ENCODE results near the gene ACOXL.

The ACOXL gene

GRCh38 chr2:111116011-111116746 lies 383.8 kb downstream of the ACOXL start:
- DNase-seq (ENCODE audit: low spot score), result no peak

DNA sequence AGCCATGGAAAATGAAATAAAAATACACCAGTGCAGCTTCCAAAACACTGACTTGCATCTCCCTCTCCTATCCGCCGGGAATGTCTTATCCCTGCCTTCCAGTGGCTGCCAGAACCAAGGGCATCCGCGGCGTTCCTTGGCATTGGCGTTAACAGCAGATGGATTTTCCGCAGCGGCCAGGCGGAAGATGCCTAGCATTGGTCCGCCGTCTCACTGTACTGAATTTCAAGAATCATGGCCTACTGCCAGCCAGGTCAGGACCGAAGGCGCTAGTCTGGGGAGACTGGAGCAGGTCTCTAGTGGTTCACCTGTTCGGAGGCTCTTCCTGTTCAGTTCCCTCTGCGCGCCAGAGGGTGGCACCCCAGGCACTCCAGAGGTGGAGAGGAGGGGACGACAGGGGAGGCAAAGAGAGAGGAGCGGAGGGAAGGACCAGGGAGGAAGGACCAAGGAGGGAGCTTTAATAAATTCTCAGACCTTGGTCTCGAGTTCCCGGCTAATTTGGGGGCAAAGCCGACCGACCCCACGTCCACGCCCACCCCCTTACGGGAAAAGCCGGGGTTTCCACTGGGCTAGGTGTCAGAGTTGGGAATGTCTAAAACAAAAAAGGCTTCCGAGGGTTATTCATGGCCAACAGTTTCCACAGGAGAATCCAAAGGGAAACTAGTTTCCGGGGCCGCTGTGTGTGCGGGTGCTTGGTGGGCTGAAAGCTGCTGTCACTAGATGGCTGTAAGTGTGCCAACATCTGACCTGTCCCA lies 384.6 kb downstream of the ACOXL start:
- peak; percentile 75 for DNase-seq (ENCODE audit: low spot score)

DNA sequence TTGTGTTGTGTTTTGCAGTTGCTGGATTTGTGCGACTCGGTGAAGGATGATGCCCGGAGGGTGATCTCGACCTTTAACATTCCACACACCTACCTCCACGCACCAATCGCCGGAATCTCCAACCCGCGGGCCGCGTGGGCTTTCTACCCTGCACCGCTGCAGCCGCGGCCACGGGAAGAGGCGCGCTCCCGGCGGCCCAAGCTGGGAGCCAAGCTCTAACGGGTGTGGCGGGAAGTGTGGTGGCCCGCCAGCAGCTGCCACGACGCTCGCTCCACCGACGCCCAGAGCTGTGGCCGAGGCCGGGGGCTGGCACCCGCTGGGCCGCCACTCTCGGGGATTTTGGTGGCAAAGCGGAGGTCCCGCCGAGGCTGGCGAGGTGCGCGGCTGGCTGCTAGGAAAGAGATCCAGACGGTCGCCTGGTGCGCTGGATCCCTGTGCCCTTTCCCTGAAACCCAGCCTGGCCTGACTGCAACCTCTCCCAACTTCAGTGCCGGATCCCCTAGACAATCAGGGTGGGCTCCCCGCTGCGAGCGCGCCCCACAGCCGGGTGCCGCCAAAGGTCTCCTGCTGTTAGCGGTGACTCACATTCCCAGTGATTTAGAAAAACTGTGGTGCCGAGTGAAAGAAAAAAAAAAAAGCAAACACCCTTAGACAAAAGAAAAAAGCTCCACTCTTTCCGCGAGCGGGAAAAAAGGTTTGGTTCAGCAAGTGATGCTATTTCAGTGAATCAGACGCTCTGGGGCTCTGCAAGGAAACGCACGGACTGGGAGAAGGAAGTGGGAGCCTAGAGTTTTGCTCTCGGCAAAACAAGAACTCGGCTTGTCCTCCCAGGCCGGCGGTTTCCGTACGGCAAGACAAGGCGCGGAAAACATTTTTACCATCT lies 385.5 kb downstream of the ACOXL start:
- peak; percentile 64 for DNase-seq (ENCODE audit: low spot score)

- no peak for DNase-seq (ENCODE audit: low spot score)
Measured at GRCh38 chr2:111118481-111118980, 386.2 kb downstream of the ACOXL start.

GRCh38 chr2:111118981-111119821 lies 386.8 kb downstream of the ACOXL start:
- no peak for DNase-seq (ENCODE audit: low spot score)

DNA sequence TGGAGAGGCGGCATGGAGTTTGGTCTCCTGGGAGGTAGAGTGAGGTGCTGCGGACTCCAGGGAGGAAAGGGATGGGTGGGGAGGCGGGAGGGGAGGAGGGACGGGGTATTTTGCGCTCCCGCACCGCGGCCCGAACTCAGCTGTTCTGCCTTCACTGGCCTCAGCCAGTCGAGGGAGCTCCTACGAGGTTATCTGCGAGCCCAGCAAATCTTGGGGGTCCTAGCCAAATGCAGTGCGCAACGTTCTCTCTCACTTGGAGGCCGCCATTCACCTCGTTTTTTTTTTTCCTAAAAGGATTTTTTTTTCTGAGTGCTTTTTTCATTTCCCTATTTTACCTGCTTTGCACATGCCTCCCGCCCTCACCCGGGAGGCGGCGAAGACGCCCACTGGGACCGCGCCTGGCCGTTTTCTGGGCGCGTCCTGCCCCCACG lies 387.5 kb downstream of the ACOXL start:
- DNase-seq (ENCODE audit: low spot score), result no peak

DNA sequence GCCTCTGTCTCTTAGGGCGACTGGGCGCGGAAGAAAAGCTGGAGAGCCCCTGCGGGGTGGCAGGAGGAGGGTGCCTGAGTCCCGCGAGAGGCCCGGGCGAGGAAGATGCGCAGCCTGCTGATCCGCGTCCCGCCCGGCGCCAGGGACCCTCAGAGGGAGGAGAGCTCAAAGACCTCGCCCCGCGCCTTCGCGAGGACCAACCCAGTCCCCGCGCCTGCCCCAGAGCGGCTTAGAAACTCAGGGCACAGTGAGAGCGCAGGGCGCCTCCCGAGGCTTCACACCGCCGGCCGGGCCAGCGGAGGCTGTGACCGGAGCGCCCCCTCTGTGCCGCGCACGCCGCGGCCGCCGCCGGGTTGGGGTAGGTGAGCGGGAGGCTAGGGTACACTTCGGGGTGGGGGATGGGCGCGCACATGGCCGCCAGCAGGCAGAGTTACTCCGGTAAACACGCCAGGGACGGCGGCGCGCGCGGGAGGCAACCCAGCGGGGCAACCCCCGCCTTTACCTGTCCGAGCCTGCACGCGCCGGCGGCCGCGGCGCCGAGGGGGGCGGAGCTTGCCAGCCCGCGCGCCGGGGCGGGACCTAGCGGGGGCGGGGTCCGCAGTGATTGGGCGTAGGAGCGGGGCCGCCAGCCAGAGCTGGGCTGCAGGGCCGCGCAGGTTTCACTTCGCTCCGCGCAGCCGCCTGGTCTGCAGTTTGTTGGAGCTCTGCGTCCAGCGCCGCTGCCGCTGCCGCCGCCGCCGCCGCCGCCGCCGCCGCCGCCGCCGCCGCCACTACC lies 388.1 kb downstream of the ACOXL start, which contains the start of gene BCL2L11:
Gene BCL2L11, plus strand, starts transcription at position 662 of the 775 bp plus-strand sequence. CDS start 2,832 bp downstream, outside the sequence.
- peak; percentile 92 for DNase-seq (ENCODE audit: low spot score)

DNA sequence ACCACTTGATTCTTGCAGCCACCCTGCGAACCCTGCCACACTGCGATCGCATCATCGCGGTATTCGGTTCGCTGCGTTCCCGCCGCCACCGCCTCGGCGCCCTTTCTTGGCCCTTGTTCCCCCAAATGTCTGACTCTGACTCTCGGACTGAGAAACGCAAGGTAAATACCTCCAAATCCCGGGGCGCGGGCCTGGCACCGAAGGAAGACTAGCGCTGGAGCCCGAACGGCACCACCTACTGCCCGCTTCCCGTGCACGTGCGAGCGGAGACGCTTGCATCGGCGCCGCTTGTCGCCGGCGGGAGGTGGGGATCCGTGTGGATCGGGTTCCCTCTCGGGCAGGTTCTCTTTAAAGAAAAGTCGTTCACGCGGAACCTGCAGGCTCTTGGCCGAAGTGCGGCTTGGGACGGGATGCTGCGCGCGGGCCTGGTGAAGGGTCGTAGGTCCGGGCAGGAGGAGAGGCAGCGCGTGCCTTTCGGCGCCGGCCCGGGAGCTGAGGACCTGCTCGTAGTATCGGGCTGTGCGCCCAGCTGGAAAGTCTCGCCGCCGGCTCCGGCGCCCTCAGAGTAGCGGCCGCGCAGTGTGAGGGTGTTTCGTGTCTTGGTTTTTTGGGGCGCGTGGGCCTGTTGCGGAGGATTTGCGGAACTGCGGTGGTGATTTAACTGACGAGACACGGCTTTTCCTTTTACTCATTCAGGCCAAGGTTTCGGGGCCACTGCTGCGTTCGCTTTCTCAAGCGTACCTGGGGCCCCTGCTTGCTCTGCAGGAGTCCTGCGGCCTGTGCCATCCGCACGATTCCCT lies 388.9 kb downstream of the ACOXL start:
- peak; percentile 44 for DNase-seq (ENCODE audit: low spot score)

DNA sequence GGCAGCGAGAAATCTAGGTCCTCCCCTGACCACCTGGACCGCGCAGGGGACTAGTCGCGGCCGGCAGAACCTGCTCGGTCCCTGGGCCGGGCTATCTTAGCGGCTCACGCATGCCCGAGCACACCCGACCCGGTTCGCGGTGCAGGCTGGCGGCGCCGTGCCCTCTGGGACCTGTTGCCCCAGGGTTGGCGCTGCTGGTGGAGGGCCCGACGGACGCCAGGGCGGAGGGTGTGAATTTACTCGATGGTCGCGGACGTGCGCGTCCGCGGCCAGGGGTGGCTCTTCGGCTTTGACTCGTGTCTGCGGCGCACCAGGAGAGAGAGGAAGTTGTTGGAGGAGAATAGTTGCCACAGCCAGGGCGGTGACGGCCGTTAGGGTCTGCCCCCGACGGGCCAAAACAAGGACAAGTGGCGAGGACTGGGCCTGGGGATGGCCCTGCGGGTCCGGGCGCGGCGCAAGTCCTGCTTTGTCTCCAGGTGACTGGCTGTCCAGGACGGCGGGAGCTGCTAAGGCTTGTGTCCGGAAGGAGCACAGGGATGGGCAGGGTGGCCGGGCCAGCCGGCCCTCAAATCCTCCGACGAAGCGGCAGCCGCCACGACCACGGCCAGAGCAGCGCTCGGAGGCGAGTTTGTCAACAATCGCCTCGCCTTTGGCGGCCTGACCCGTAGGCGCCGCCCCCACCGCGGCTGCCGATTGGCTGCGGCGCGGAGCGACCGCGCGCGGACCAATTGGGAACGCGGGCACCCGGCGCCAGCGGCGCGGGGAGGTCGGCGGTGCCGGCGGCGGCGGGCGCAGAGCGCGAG lies 389.7 kb downstream of the ACOXL start:
- peak; percentile 87 for DNase-seq (ENCODE audit: low spot score)

GRCh38 chr2:111122631-111123421 lies 390.5 kb downstream of the ACOXL start:
- peak; percentile 87 for DNase-seq (ENCODE audit: low spot score)

GRCh38 chr2:111123751-111124150 lies 391.4 kb downstream of the ACOXL start:
- no peak for DNase-seq (ENCODE audit: low spot score)

DNA sequence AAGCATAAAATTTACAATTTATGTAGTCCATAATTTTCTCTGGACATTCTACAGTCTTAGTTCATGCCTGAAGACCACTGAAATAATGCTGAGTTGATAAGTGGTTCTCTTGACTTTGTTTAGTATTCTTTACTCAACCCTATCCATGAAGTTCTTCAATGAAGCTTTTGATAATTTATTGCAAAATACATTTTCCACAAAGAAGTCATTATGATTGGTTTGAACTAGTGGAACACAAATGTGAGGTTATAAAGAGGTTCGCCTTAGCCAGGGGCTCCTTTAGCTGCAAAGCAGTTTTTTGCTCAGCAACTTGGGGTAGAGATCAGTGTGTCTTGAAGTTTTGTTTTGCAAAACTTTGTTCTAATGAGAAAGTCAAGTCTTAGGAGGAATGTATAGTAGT lies 394.2 kb downstream of the ACOXL start:
- no peak for DNase-seq (ENCODE audit: low spot score)

- DNase-seq (ENCODE audit: low spot score), result no peak
Measured at GRCh38 chr2:111127351-111127750, 395.0 kb downstream of the ACOXL start.

- DNase-seq (ENCODE audit: low spot score), result no peak
Measured at GRCh38 chr2:111128096-111128495, 395.7 kb downstream of the ACOXL start.

- no peak for DNase-seq (ENCODE audit: low spot score)
Measured at GRCh38 chr2:111133603-111134002, 401.2 kb downstream of the ACOXL start.

DNA sequence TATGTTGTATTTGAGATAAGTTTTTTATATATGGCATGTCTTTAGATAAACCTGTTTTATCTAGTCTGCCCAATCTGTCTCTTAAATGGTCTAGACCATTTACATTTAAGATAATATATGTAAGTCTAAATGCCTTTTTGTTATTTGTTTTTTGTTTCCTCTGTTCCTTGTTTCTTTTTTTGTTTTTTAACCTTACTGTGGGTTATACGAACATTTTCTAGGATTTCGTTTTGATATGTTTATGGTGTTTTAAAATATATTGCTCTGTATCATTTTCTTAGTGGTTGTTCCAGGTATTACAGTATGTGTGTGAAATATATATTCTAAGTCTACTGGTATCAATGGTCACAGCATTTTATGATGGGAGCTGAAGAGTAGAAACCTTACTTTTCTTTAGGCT lies 401.7 kb downstream of the ACOXL start:
- no peak for DNase-seq (ENCODE audit: low spot score)

DNA sequence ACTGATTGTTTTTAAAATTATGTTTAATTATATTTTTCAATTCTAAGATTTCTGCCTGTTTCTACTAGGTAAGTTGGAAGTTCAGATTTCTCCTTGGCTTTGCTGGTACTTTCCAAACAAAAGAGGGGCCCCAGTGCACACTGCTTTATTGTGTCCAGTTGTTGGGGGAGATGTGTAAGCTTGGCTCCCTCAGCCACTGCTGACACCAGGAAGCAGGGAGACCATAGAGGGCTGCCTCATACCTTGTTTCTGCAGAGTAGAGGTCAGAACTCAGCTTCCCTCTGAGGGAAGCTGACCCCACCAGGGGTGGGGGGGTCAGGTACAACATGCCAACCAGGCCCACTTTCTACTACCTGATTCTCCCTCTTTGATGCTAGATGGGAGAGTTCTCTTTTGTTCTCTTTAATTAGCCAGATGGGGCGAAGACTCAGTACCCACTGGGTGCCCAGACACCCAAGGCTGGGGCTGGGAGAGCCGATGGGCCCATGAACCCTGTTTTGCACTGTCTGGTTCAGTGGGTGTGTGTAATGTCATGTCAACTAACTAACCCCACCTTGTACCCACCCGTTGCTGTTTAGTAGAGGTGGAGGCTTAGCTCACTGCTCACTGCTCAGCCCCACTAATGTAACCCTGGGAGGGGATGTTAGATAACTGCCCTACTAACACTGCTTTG lies 403.0 kb downstream of the ACOXL start:
- no peak for DNase-seq (ENCODE audit: low spot score)

Measured in RKO (cell line).